Progenitor cell of endocrine pancreas (in vitro differentiated cells): ENCODE data around the gene TBC1D12. TPM values are rescaled to one million over a fixed set of nuclear protein-coding genes. Genes with fewer than 3 reads are reported as not detected.

Source experiments
- DNase-seq: peaks from one replicate; pipeline ENCODE4 v3.0.0; 2021; ENCODE audit warnings: low spot score; ENCODE audit not compliant: unreplicated experiment
- H3K27ac Mint-ChIP-seq: 2 replicates; pipeline ENCODE4 v1.8.0; 2021; ENCODE audit warnings: mild to moderate bottlenecking, moderate library complexity, mixed read lengths
- H3K27me3 Mint-ChIP-seq: 2 replicates; pipeline ENCODE4 v1.8.0; 2021; ENCODE audit warnings: mixed read lengths
- H3K36me3 Mint-ChIP-seq: 2 replicates; pipeline ENCODE4 v1.8.0; 2022; ENCODE audit warnings: mixed read lengths; ENCODE audit not compliant: insufficient read depth
- H3K4me1 Mint-ChIP-seq: 2 replicates; pipeline ENCODE4 v1.8.0; 2021; ENCODE audit warnings: low read depth, mixed read lengths
- H3K4me3 Mint-ChIP-seq: 2 replicates; pipeline ENCODE4 v1.8.0; 2021; ENCODE audit warnings: low read depth, mild to moderate bottlenecking, moderate library complexity, mixed read lengths
- H3K9me3 Mint-ChIP-seq: 2 replicates; pipeline ENCODE4 v1.8.0; 2021; ENCODE audit warnings: low read depth, mixed read lengths
- total RNA-seq: library from RNA; stranded (reverse); gene quantifications from 2 replicates; pipeline ENCODE4 v1.2.1, GENCODE V29; 2021
- TF ChIP-seq, protein P1 (sequence below): fragments of 200-600 bp; sonication (generic); IDR thresholded peaks from one replicate; pipeline ENCODE4 v1.5.0; 2021; ENCODE audit warnings: antibody characterized with exemption, mild to moderate bottlenecking; ENCODE audit not compliant: unreplicated experiment

TBC1D12 gene
- total RNA-seq, 1 donor from 2014 or later = 8.0 TPM

- no peak for DNase-seq
- TF ChIP-seq, protein P1, sequence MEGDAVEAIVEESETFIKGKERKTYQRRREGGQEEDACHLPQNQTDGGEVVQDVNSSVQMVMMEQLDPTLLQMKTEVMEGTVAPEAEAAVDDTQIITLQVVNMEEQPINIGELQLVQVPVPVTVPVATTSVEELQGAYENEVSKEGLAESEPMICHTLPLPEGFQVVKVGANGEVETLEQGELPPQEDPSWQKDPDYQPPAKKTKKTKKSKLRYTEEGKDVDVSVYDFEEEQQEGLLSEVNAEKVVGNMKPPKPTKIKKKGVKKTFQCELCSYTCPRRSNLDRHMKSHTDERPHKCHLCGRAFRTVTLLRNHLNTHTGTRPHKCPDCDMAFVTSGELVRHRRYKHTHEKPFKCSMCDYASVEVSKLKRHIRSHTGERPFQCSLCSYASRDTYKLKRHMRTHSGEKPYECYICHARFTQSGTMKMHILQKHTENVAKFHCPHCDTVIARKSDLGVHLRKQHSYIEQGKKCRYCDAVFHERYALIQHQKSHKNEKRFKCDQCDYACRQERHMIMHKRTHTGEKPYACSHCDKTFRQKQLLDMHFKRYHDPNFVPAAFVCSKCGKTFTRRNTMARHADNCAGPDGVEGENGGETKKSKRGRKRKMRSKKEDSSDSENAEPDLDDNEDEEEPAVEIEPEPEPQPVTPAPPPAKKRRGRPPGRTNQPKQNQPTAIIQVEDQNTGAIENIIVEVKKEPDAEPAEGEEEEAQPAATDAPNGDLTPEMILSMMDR = no peak
- Mint-ChIP-seq H3K4me1 (no peaks in the 10 kb centered on the region), H3K27ac (no peak overlapping the region), H3K4me3 (no peak overlapping the region), H3K36me3 (peaks cover 4% of the 10 kb centered on the region), H3K27me3 (no peaks in the 10 kb centered on the region), H3K9me3 (peaks cover 5% of the 10 kb centered on the region)
Measured at GRCh38 chr10:94432443-94432842, 30.1 kb downstream of the TBC1D12 start.

- DNase-seq = no peak
- Mint-ChIP-seq H3K4me3 (no peak overlapping the region), H3K27ac (no peak overlapping the region), H3K4me1 (peaks cover 2% of the 10 kb centered on the region), H3K9me3 (peaks cover 8% of the 10 kb centered on the region), H3K27me3 (no peaks in the 10 kb centered on the region), H3K36me3 (peaks cover 6% of the 10 kb centered on the region)
- TF ChIP-seq, protein P1 = no peak
Measured at GRCh38 chr10:94439275-94439861, 37.0 kb downstream of the TBC1D12 start.

DNA sequence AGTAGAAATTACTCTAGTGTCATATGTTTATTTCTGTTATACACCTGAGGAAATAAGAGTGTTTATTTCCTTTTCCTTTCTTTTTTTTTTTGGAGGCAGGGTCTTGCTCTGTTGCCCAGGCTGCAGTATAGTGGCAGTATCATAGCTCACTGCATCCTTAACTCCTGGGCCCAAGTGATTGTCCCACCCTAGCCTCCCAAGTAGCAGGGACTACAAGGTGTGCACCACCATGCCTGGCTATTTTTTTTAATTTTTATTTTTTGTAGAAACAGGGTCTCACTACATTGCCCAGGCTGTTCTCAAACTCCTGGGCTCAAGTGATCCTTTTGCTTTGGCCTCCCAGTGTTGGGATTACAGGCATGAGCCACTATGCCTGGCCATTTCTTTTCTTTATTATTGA, 37.8 kb downstream of the TBC1D12 start:
- H3K36me3 Mint-ChIP-seq = peaks cover 6% of the 10 kb centered on the region
- H3K9me3 Mint-ChIP-seq = peaks cover 8% of the 10 kb centered on the region
- DNase-seq = no peak
- H3K27ac Mint-ChIP-seq = no peak overlapping the region
- no peak overlapping the region for H3K4me3 Mint-ChIP-seq
- peaks cover 2% of the 10 kb centered on the region for H3K4me1 Mint-ChIP-seq
- no peaks in the 10 kb centered on the region for H3K27me3 Mint-ChIP-seq
- TF ChIP-seq, protein P1 = no peak

DNA sequence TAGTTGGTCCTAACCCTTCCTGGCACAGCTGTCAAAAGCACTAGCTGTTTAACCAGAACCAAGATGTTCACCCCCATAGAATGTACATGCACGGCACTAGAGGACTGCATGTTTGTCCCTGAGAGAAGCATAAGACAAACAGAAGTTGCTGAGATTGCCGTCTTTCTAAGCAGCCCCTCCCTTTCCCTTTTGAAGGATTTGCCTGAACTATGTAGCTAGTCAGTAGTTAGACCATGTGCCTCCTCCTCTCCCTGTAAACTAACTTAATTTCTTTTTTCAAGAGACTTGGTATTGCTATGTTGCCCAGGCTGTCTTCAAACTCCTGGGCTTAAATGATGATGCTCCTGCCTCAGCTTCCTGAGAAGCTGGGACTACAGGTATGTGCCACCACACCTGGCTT, 40.7 kb downstream of the TBC1D12 start:
- no peak for DNase-seq
- Mint-ChIP-seq H3K27me3 (no peaks in the 10 kb centered on the region), H3K4me1 (peaks cover 2% of the 10 kb centered on the region), H3K36me3 (no peaks in the 10 kb centered on the region), H3K27ac (no peak overlapping the region), H3K9me3 (no peaks in the 10 kb centered on the region), H3K4me3 (no peak overlapping the region)
- TF ChIP-seq, protein P1 = no peak

DNA sequence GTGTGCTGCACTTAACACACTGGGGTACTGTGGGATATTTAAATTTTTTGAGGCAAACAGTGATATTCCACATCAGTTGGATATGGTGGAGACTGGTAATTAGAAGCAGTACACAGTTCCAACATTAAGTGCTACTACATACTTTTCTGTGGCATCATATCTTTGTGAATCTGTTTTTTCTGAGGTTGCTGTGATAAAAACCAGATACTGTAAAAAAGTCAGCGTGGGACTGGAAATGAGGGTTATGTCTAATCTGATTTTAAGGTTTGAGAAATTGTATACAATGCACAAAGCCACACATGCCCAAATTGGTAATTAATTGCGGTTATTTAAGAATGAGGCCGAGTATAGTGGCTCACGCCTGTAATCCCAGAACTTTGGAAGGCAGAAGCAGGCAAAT, 41.2 kb downstream of the TBC1D12 start:
- TF ChIP-seq, protein P1 = no peak
- DNase-seq = no peak
- Mint-ChIP-seq H3K9me3 (no peaks in the 10 kb centered on the region), H3K36me3 (no peaks in the 10 kb centered on the region), H3K4me1 (peaks cover 2% of the 10 kb centered on the region), H3K27ac (no peak overlapping the region), H3K27me3 (no peaks in the 10 kb centered on the region), H3K4me3 (no peak overlapping the region)
